GM12892 (cell line): ENCODE data around the gene TMEM150A.

Experiments
- POLR2A ChIP-seq: IDR thresholded peaks from 2 replicates; pipeline ENCODE4 v1.6.1; 2011; ENCODE audit warnings: low read depth, low read length, control low read depth
- POLR2AphosphoS5 ChIP-seq: IDR thresholded peaks from 2 replicates; pipeline ENCODE4 v1.6.1; 2011; ENCODE audit warnings: low read depth, low read length, control low read depth

- TF ChIP-seq POLR2AphosphoS5 = no peak
- no peak for TF ChIP-seq POLR2A
Observed at GRCh38 chr2:85588236-85588635, 14.3 kb downstream of the TMEM150A start.
